Large intestine (tissue), 3 donors: ENCODE data around the gene PPP1R13B. TPM values are rescaled to one million over a fixed set of nuclear protein-coding genes. Genes with fewer than 3 reads are reported as not detected.
"Not testable (repeated sequence)": the region's sequence is repeated elsewhere in the genome, so short reads cannot be mapped to it uniquely, and the experiment has no call there.

Experiments used
- DNase-seq, 2 donors: peaks; one replicate each; pipeline versions ENCODE4 v3.0.0 to v3.0.0-alpha.2; 2013
- H3K27ac ChIP-seq: one replicate; pipeline ENCODE4 v1.5.1; 2013; ENCODE audit warnings: low read length
- H3K27me3 ChIP-seq: 2 replicates; pipeline ENCODE4 v1.6.1; 2013; ENCODE audit warnings: low read length; ENCODE audit not compliant: control insufficient read depth, insufficient read depth
- H3K36me3 ChIP-seq: 2 replicates; pipeline ENCODE4 v1.6.1; 2013; ENCODE audit warnings: low read length; ENCODE audit not compliant: control insufficient read depth, insufficient read depth
- H3K4me1 ChIP-seq: one replicate; pipeline ENCODE4 v1.6.1; 2013; ENCODE audit warnings: low read length; ENCODE audit not compliant: control insufficient read depth, insufficient read depth
- H3K4me3 ChIP-seq: one replicate; pipeline ENCODE4 v1.5.1; 2013; ENCODE audit warnings: low read length
- H3K9me3 ChIP-seq: one replicate; pipeline ENCODE4 v1.6.1; 2013; ENCODE audit warnings: mild to moderate bottlenecking, low read depth, low read length, moderate library complexity; ENCODE audit not compliant: control insufficient read depth
- WGBS: methylation state at CpG from one replicate; pipeline ENCODE4 v1.1.5; 2013; ENCODE audit warnings: low lambda C conversion rate; ENCODE audit not compliant: insufficient coverage; 5-methylcytosine and 5-hydroxymethylcytosine counted together
- polyA plus RNA-seq: library from polyadenylated mRNA; unstranded; fragments of 120-200 nt; gene quantifications from one replicate; pipeline ENCODE4 v1.2.1, GENCODE V29; 2013

PPP1R13B gene
- polyA plus RNA-seq, 1 donor: 29.7 TPM

GRCh38 chr14:103817595-103817994 lies 29.8 kb downstream of the PPP1R13B start:
- no peaks in the 10 kb centered on the region for H3K9me3 ChIP-seq
- H3K27me3 ChIP-seq: no peaks in the 10 kb centered on the region
- no peak for DNase-seq
- H3K4me3 ChIP-seq: no peak overlapping the region
- H3K4me1 ChIP-seq: no peaks in the 10 kb centered on the region
- no peaks in the 10 kb centered on the region for H3K36me3 ChIP-seq
- no CpG with 5 or more reads among the region's 1 CpG for WGBS
- no peak overlapping the region for H3K27ac ChIP-seq

DNA sequence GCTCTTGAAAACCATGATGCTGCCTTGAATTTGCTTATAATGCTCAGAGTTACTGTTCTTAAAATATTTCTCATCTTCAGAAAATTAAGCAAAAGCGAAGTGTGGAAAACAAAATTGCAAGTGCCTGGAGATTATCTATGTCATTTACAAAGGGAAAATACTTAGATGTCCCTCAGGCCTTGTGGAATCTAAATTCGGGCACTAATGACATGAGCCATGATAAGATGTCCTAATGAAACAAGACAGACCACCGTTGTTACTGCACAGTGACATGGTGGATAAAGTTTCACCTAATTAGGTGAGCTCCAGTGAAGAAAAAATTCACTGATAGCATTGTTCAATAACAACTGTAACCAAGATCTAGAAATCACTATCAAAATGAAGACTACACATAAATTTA lies 30.4 kb downstream of the PPP1R13B start:
- Histone ChIP-seq H3K36me3 (no peaks in the 10 kb centered on the region), H3K27ac (no peak overlapping the region), H3K9me3 (no peaks in the 10 kb centered on the region), H3K4me1 (no peaks in the 10 kb centered on the region), H3K27me3 (no peaks in the 10 kb centered on the region), H3K4me3 (no peak overlapping the region)
- DNase-seq: no peak
- WGBS: 86% methylated on average over 1 of the region's 3 CpGs

DNA sequence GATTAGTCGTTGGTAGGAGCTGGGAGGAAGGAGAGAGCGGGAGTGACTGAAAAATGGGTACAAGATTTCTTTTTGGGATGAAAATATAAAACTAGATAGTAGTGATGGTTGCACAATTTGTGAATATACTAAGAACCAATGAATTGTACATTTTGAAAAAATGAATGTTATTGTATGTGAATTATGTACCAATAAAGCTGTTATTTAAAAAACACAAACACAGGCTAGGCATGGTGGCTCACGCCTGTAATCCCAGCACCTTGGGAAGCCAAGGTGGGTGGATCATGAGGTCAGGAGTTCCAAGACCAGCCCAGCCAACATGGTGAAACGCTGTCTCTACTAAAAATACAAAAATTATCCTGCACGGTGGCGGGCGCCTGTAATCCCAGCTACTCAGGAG lies 32.1 kb downstream of the PPP1R13B start:
- H3K4me1 ChIP-seq: no peaks in the 10 kb centered on the region
- no peaks in the 10 kb centered on the region for H3K36me3 ChIP-seq
- no peak overlapping the region for H3K4me3 ChIP-seq
- WGBS: 100% methylated on average over 2 of the region's 7 CpGs
- no peak overlapping the region for H3K27ac ChIP-seq
- H3K9me3 ChIP-seq: no peaks in the 10 kb centered on the region
- DNase-seq: no peak
- no peaks in the 10 kb centered on the region for H3K27me3 ChIP-seq

- DNase-seq: no peak
- no peaks in the 10 kb centered on the region for H3K4me1 ChIP-seq
- no peaks in the 10 kb centered on the region for H3K9me3 ChIP-seq
- H3K27me3 ChIP-seq: no peaks in the 10 kb centered on the region
- no peak overlapping the region for H3K4me3 ChIP-seq
- no CpG with 5 or more reads among the region's 2 CpGs for WGBS
- no peaks in the 10 kb centered on the region for H3K36me3 ChIP-seq
- no peak overlapping the region for H3K27ac ChIP-seq
Measured at GRCh38 chr14:103811189-103811588, 36.2 kb downstream of the PPP1R13B start.

DNA sequence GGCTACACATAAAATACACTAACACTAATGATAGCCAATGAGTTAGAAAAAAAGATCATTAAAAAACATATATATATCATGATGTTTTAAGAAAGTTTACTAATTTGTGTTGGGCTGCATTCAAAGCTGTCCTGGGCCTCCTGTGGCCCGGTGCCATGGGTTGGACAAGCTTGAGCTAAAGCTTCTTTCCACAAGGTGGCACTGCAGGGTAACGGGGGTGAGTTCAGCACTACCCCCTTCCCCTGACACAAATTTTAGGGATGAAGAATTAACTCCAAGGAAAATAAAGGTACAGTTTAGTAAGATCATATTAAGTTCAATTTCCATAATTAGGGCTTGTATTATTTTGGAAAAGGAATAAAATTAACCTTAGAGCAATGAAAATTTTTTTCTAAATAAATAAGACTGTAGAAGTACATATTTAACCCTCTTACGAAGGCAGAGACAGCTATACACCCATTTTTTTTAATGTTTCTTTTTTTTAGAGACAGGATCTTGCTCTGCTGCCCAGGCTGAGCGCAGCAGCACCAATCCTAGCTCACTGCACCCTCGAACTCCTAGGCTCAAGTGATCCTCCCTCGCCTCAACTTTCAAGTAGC lies 38.9 kb downstream of the PPP1R13B start:
- Histone ChIP-seq H3K36me3 (no peaks in the 10 kb centered on the region), H3K4me3 (no peak overlapping the region), H3K4me1 (no peaks in the 10 kb centered on the region), H3K9me3 (no peaks in the 10 kb centered on the region), H3K27ac (no peak overlapping the region), H3K27me3 (no peaks in the 10 kb centered on the region)
- WGBS: 0% methylated on average over 1 of the region's 6 CpGs
- peak; percentile 45 to 49 for DNase-seq

DNA sequence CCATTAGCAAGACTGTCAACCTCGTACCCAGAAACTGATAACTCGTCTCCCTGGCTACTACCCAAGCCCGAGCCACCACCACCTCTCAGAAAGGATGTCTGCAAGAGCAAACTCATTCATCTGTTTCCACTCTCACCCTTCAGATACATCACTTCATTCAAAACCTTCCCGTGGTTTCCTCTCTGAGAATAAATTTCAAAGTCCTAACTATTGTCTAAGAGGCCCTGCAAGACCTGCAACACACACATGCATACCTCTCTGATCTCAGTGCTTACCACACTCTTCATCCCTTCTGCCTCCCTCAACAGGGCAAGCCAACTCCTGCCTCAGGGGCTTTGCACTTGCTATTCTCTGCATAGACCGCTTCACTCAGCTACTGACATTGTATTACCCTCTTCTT lies 40.6 kb downstream of the PPP1R13B start:
- no peaks in the 10 kb centered on the region for H3K4me1 ChIP-seq
- H3K27ac ChIP-seq: no peak overlapping the region
- H3K36me3 ChIP-seq: no peaks in the 10 kb centered on the region
- H3K4me3 ChIP-seq: no peak overlapping the region
- no peak for DNase-seq
- H3K27me3 ChIP-seq: no peaks in the 10 kb centered on the region
- no CpG with 5 or more reads among the region's 5 CpGs for WGBS
- H3K9me3 ChIP-seq: no peaks in the 10 kb centered on the region

DNA sequence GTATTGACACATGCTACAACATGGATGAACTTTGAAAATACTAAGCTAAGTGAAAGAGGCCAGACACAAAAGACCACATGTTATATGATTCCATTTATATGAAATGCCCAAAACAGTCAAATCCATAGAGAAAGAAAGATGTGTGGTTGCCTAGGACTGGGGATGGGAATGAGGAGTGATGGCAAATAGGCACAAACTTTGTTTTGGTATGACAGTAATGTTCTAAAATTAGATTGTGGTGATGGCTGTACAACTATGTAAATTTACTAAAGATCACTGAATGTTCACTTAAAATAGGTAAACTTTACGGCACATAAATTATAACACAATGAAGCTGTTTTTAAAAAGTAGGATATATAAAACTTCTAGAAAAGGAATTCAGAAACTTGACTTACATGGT lies 41.7 kb downstream of the PPP1R13B start:
- H3K36me3 ChIP-seq: no peaks in the 10 kb centered on the region
- no peaks in the 10 kb centered on the region for H3K27me3 ChIP-seq
- DNase-seq: no peak
- no peak overlapping the region for H3K4me3 ChIP-seq
- H3K9me3 ChIP-seq: no peaks in the 10 kb centered on the region
- WGBS: 80% methylated on average over 1 of the region's 1 CpG
- H3K27ac ChIP-seq: no peak overlapping the region
- peaks cover 4% of the 10 kb centered on the region for H3K4me1 ChIP-seq

GRCh38 chr14:103803661-103804060 lies 43.7 kb downstream of the PPP1R13B start:
- H3K4me3 ChIP-seq: no peak overlapping the region
- no peak overlapping the region for H3K27ac ChIP-seq
- no peaks in the 10 kb centered on the region for H3K9me3 ChIP-seq
- DNase-seq: no peak
- H3K36me3 ChIP-seq: no peaks in the 10 kb centered on the region
- H3K4me1 ChIP-seq: peaks cover 4% of the 10 kb centered on the region
- H3K27me3 ChIP-seq: no peaks in the 10 kb centered on the region

GRCh38 chr14:103802356-103802755 lies 45.0 kb downstream of the PPP1R13B start:
- no peak for DNase-seq
- H3K36me3 ChIP-seq: no peaks in the 10 kb centered on the region
- peaks cover 4% of the 10 kb centered on the region for H3K4me1 ChIP-seq
- no peaks in the 10 kb centered on the region for H3K27me3 ChIP-seq
- H3K4me3 ChIP-seq: no peak overlapping the region
- 100% methylated on average over 1 of the region's 8 CpGs for WGBS
- H3K9me3 ChIP-seq: no peaks in the 10 kb centered on the region
- H3K27ac ChIP-seq: no peak overlapping the region

GRCh38 chr14:103801459-103801858 lies 45.9 kb downstream of the PPP1R13B start:
- peaks cover 4% of the 10 kb centered on the region for H3K4me1 ChIP-seq
- DNase-seq: peak; percentile 68 to 83
- H3K27ac ChIP-seq: no peak overlapping the region
- H3K36me3 ChIP-seq: no peaks in the 10 kb centered on the region
- H3K27me3 ChIP-seq: no peaks in the 10 kb centered on the region
- H3K9me3 ChIP-seq: no peaks in the 10 kb centered on the region
- no peak overlapping the region for H3K4me3 ChIP-seq
- 100% methylated on average over 2 of the region's 4 CpGs for WGBS

- DNase-seq, H3K9me3 ChIP-seq, H3K36me3 ChIP-seq, H3K4me1 ChIP-seq, H3K4me3 ChIP-seq, H3K27ac ChIP-seq, H3K27me3 ChIP-seq: not testable (repeated sequence)
Measured at GRCh38 chr14:103793192-103793591, 54.2 kb downstream of the PPP1R13B start.
